HCT116 (cell line): Measurements from ENCODE around the gene SLC34A1.

ENCODE experiments used
- CTCF ChIP-seq, 3 experiments: fragments of 200-600 bp in 1 of 3; sonication (generic) in 1 of 3; IDR thresholded peaks in 2 of 3; conservative IDR thresholded peaks in 1 of 3; 2 replicates each; pipeline ENCODE4 v1.5.1; 2012 to 2017; ENCODE audit warnings: low read depth in 2 of 3, low read length in 2 of 3, antibody characterized with exemption in 1 of 3, borderline replicate concordance in 1 of 3, control low read depth in 1 of 3, mild to moderate bottlenecking in 1 of 3, mixed read lengths in 1 of 3, mixed run types in 1 of 3, moderate library complexity in 1 of 3; ENCODE audit not compliant: insufficient read depth in 1 of 3
- EGR1 ChIP-seq: IDR thresholded peaks from 2 replicates; pipeline ENCODE4 v1.6.1; 2012; ENCODE audit warnings: low read depth
- EZH2 ChIP-seq: fragments of 200-600 bp; sonication (generic); IDR thresholded peaks from 2 replicates; pipeline ENCODE4 v1.6.1; 2017; ENCODE audit warnings: antibody characterized with exemption, mixed run types
- POLR2A ChIP-seq: IDR thresholded peaks from 2 replicates; pipeline ENCODE4 v1.7.0; 2011; ENCODE audit warnings: borderline replicate concordance; ENCODE audit not compliant: insufficient read depth, insufficient read length; ENCODE audit errors: extremely low read depth
- POLR2AphosphoS5 ChIP-seq: IDR thresholded peaks from 2 replicates; pipeline ENCODE4 v1.6.1; 2011; ENCODE audit warnings: mild to moderate bottlenecking, low read depth, low read length, moderate library complexity
- RAD21 ChIP-seq: IDR thresholded peaks from 2 replicates; pipeline ENCODE4 v1.6.1; 2012; ENCODE audit warnings: low read depth, mild to moderate bottlenecking
- REST ChIP-seq: IDR thresholded peaks from 2 replicates; pipeline ENCODE4 v1.6.1; 2012; ENCODE audit warnings: low read depth

GRCh38 chr5:177390363-177391300 lies 6.4 kb downstream of the SLC34A1 start:
- TF ChIP-seq CTCF (IDR thresholded peaks at IDR 0.05 in 2 of 3, conservative IDR thresholded peaks at IDR 0.05 in 1 of 3; ENCODE audit: borderline replicate concordance in 1 of 3, insufficient read depth in 1 of 3, low read depth in 2 of 3, low read length in 2 of 3) (peak in 2 of 3 experiments; percentile 94 to 96; a peak in 4 of 6 replicates), EGR1 (no peak), POLR2AphosphoS5 (peak; percentile 39; the same call in 1 of the 2 replicates), POLR2A (no peak), EZH2 (no peak), REST (no peak), RAD21 (no peak)
